ENCODE measurements around the gene PRR12. TPM values are rescaled to one million over a fixed set of nuclear protein-coding genes. Genes with fewer than 3 reads are reported as not detected.

Gene PRR12
- total and polyA plus RNA-seq, 4 experiments from 2014 or later: 1.2 to 65.1 (median 64.6) TPM; not detected in 1

- peak overlapping the region in 2 of 7 donors; percentile 36 to 64 for H3K27ac Mint-ChIP-seq
- H3K36me3 Mint-ChIP-seq: peaks cover 16 to 50% of the 10 kb centered on the region in 2 donors
- Histone ChIP-seq H3K27me3 (ENCODE audit: insufficient read depth, low read length) (no peaks in the 10 kb centered on the region), H3K9me3 (ENCODE audit: control insufficient read depth in 1 of 2, low read length in 2 of 2) (no peaks in the 10 kb centered on the region), H3K4me1 (ENCODE audit: insufficient read depth, low read length) (peaks cover 6% of the 10 kb centered on the region), H3K4me3 (ENCODE audit: low read length in 2 of 2) (no peak overlapping the region), H3K36me3 (ENCODE audit: insufficient read depth, low read length) (peaks cover 67% of the 10 kb centered on the region), H3K27ac (ENCODE audit: low read depth, low read length) (no peak overlapping the region)
- no peaks in the 10 kb centered on the region for H3K9me3 Mint-ChIP-seq
- peaks cover 2 to 15% (median 9%) of the 10 kb centered on the region in 4 donors for H3K4me1 Mint-ChIP-seq
- peak in 1 of 5 donors; percentile 18 for DNase-seq
- POLR2A ChIA-PET (ENCODE audit: partially characterized antibody): interaction anchor here (0.6 to 5.5 kb wide), 6 partner anchors 9 to 160 kb away, joined by 3 to 30 read pairs (median 6); partner anchors contain the start of genes BCL2L12, IRF3, PRR12 and RPS11
- intact Hi-C loops (cut with micrococcal nuclease): loop anchor here (1.0 kb wide), 1 partner anchor 16 kb away; no protein-coding TSS in a partner anchor
- H3K4me3 Mint-ChIP-seq: no peak overlapping the region
- no peaks in the 10 kb centered on the region for H3K27me3 Mint-ChIP-seq
- CTCF ChIA-PET (ENCODE audit: partially characterized antibody): interaction anchor here (1.5 to 2.8 kb wide), 2 partner anchors 12 to 17 kb away, joined by 5 to 7 read pairs; no protein-coding TSS in a partner anchor
Observed at GRCh38 chr19:49655570-49656455, 64.8 kb downstream of the PRR12 start.

- Histone ChIP-seq H3K27ac (ENCODE audit: low read depth, low read length) (no peak overlapping the region), H3K4me3 (ENCODE audit: low read length in 2 of 2) (no peak overlapping the region), H3K9me3 (ENCODE audit: control insufficient read depth in 1 of 2, low read length in 2 of 2) (no peaks in the 10 kb centered on the region), H3K4me1 (ENCODE audit: insufficient read depth, low read length) (peaks cover 6% of the 10 kb centered on the region), H3K27me3 (ENCODE audit: insufficient read depth, low read length) (no peaks in the 10 kb centered on the region), H3K36me3 (ENCODE audit: insufficient read depth, low read length) (peaks cover 74% of the 10 kb centered on the region)
- no peaks in the 10 kb centered on the region for H3K27me3 Mint-ChIP-seq
- peak in 1 of 5 donors; percentile 24 for DNase-seq
- H3K27ac Mint-ChIP-seq: peak overlapping the region in 4 of 7 donors; percentile 18 to 81 (median 44)
- no peak overlapping the region for H3K4me3 Mint-ChIP-seq
- ChIA-PET CTCF (ENCODE audit: partially characterized antibody) (interaction anchor here (2.8 kb wide), 1 partner anchor 16 kb away, joined by 7 read pairs; no protein-coding TSS in a partner anchor), POLR2A (ENCODE audit: partially characterized antibody) (interaction anchor here (1.5 to 5.5 kb wide), 4 partner anchors 8 to 16 kb away, joined by 4 to 30 read pairs (median 9); partner anchors contain the start of genes BCL2L12, IRF3, RRAS and SCAF1)
- no peaks in the 10 kb centered on the region for H3K9me3 Mint-ChIP-seq
- H3K36me3 Mint-ChIP-seq: peaks cover 16 to 54% of the 10 kb centered on the region in 2 donors
- H3K4me1 Mint-ChIP-seq: peaks cover 2 to 21% (median 9%) of the 10 kb centered on the region in 4 donors
- intact Hi-C loops (cut with micrococcal nuclease): no loop called here
Observed at GRCh38 chr19:49656456-49657109, 65.6 kb downstream of the PRR12 start.

GRCh38 chr19:49657493-49658138, 66.6 kb downstream of the PRR12 start:
- no peaks in the 10 kb centered on the region for H3K27me3 ChIP-seq (ENCODE audit: insufficient read depth, low read length)
- CTCF ChIA-PET (ENCODE audit: partially characterized antibody): no interaction called here
- intact Hi-C loops (cut with micrococcal nuclease): no loop called here
- H3K4me3 ChIP-seq (ENCODE audit: low read length in 2 of 2): no peak overlapping the region
- H3K27ac Mint-ChIP-seq: peak overlapping the region in 4 of 7 donors; percentile 23 to 78 (median 72)
- H3K27ac ChIP-seq (ENCODE audit: low read depth, low read length): no peak overlapping the region
- H3K9me3 Mint-ChIP-seq: no peaks in the 10 kb centered on the region
- H3K4me1 ChIP-seq (ENCODE audit: insufficient read depth, low read length): peaks cover 14% of the 10 kb centered on the region
- POLR2A ChIA-PET (ENCODE audit: partially characterized antibody): interaction anchor here (2.1 to 5.5 kb wide), 3 partner anchors 7 to 18 kb away, joined by 8 to 30 read pairs (median 10); partner anchors contain the start of genes BCL2L12, IRF3, RRAS and SCAF1
- H3K27me3 Mint-ChIP-seq: no peaks in the 10 kb centered on the region
- peaks cover 82% of the 10 kb centered on the region for H3K36me3 ChIP-seq (ENCODE audit: insufficient read depth, low read length)
- H3K4me1 Mint-ChIP-seq: peaks cover 3 to 30% (median 10%) of the 10 kb centered on the region in 4 donors
- H3K36me3 Mint-ChIP-seq: peaks cover 16 to 58% of the 10 kb centered on the region in 2 donors
- H3K9me3 ChIP-seq (ENCODE audit: control insufficient read depth in 1 of 2, low read length in 2 of 2): no peaks in the 10 kb centered on the region
- peak in 1 of 5 donors; percentile 33 for DNase-seq
- no peak overlapping the region for H3K4me3 Mint-ChIP-seq

GRCh38 chr19:49658139-49658517, 67.1 kb downstream of the PRR12 start:
- no peak for DNase-seq
- Histone ChIP-seq H3K27me3 (ENCODE audit: insufficient read depth, low read length) (no peaks in the 10 kb centered on the region), H3K36me3 (ENCODE audit: insufficient read depth, low read length) (peaks cover 87% of the 10 kb centered on the region), H3K27ac (ENCODE audit: low read depth, low read length) (no peak overlapping the region), H3K4me1 (ENCODE audit: insufficient read depth, low read length) (peaks cover 19% of the 10 kb centered on the region), H3K4me3 (ENCODE audit: low read length in 2 of 2) (no peak overlapping the region), H3K9me3 (ENCODE audit: control insufficient read depth in 1 of 2, low read length in 2 of 2) (no peaks in the 10 kb centered on the region)
- Mint-ChIP-seq H3K4me3 (no peak overlapping the region), H3K36me3 (peaks cover 16 to 55% of the 10 kb centered on the region in 2 donors), H3K4me1 (peaks cover 8 to 35% (median 14%) of the 10 kb centered on the region in 4 donors), H3K27me3 (no peaks in the 10 kb centered on the region), H3K27ac (no peak overlapping the region), H3K9me3 (no peaks in the 10 kb centered on the region)
- ChIA-PET POLR2A (ENCODE audit: partially characterized antibody) (interaction anchor here (1.1 to 11.0 kb wide), 4 partner anchors 10 to 19 kb away, joined by 4 to 125 read pairs (median 9); partner anchors contain the start of genes PRMT1, RRAS and SCAF1), CTCF (ENCODE audit: partially characterized antibody) (no interaction called here)
- intact Hi-C loops (cut with micrococcal nuclease): no loop called here

GRCh38 chr19:49658566-49659442, 67.8 kb downstream of the PRR12 start:
- intact Hi-C loops (cut with micrococcal nuclease): no loop called here
- no peaks in the 10 kb centered on the region for H3K27me3 ChIP-seq (ENCODE audit: insufficient read depth, low read length)
- Mint-ChIP-seq H3K4me3 (no peak overlapping the region), H3K4me1 (peaks cover 8 to 42% (median 20%) of the 10 kb centered on the region in 4 donors), H3K9me3 (no peaks in the 10 kb centered on the region), H3K27me3 (no peaks in the 10 kb centered on the region), H3K27ac (peak overlapping the region in 6 of 7 donors; percentile 17 to 77 (median 56)), H3K36me3 (peaks cover 14 to 57% of the 10 kb centered on the region in 2 donors)
- H3K9me3 ChIP-seq (ENCODE audit: control insufficient read depth in 1 of 2, low read length in 2 of 2): no peaks in the 10 kb centered on the region
- H3K4me3 ChIP-seq (ENCODE audit: low read length in 2 of 2): no peak overlapping the region
- H3K36me3 ChIP-seq (ENCODE audit: insufficient read depth, low read length): peaks cover 83% of the 10 kb centered on the region
- POLR2A ChIA-PET (ENCODE audit: partially characterized antibody): interaction anchor here (0.5 to 11.0 kb wide), 8 partner anchors 10 to 78 kb away, joined by 3 to 125 read pairs (median 4); partner anchors contain the start of genes NOSIP, PRMT1, PRRG2 and RRAS
- CTCF ChIA-PET (ENCODE audit: partially characterized antibody): interaction anchor here (0.7 kb wide), 1 partner anchor 13 kb away, joined by 3 read pairs; no protein-coding TSS in a partner anchor
- no peak overlapping the region for H3K27ac ChIP-seq (ENCODE audit: low read depth, low read length)
- peak in 1 of 5 donors; percentile 16 for DNase-seq
- H3K4me1 ChIP-seq (ENCODE audit: insufficient read depth, low read length): peaks cover 26% of the 10 kb centered on the region

Data from CD4-positive, alpha-beta memory T cell (primary cell).